GM18861 (cell line): ENCODE data around the gene SAMD14.
A peak's percentile ranks its signal among the peaks of the same experiment; 100 is the strongest.

ENCODE experiments used
- ATAC-seq: cut with Tn5 transposase; IDR thresholded peaks from one replicate; pipeline ENCODE4 v1.9.1; 2021; ENCODE audit not compliant: unreplicated experiment

The SAMD14 gene

GRCh38 chr17:50148226-50149090 lies 18.5 kb upstream of the SAMD14 start:
- peak; percentile 23 for ATAC-seq

- no peak for ATAC-seq
Measured at GRCh38 chr17:50147841-50148225, 17.9 kb upstream of the SAMD14 start.

GRCh38 chr17:50146927-50147665 lies 17.1 kb upstream of the SAMD14 start:
- ATAC-seq, result no peak

GRCh38 chr17:50146230-50146926 lies 16.4 kb upstream of the SAMD14 start:
- ATAC-seq, result no peak

- no peak for ATAC-seq
Measured at GRCh38 chr17:50145532-50146229, 15.7 kb upstream of the SAMD14 start.

- ATAC-seq, result no peak
Measured at GRCh38 chr17:50144845-50145531, 15.0 kb upstream of the SAMD14 start.

GRCh38 chr17:50144355-50144754 lies 14.4 kb upstream of the SAMD14 start:
- no peak for ATAC-seq

- no peak for ATAC-seq
Measured at GRCh38 chr17:50143461-50144176, 13.7 kb upstream of the SAMD14 start.

GRCh38 chr17:50141745-50142110 lies 11.8 kb upstream of the SAMD14 start:
- ATAC-seq, result no peak

GRCh38 chr17:50141026-50141744 lies 11.2 kb upstream of the SAMD14 start:
- no peak for ATAC-seq

GRCh38 chr17:50139950-50140885 lies 10.3 kb upstream of the SAMD14 start:
- no peak for ATAC-seq

GRCh38 chr17:50139185-50139783 lies 9.3 kb upstream of the SAMD14 start:
- ATAC-seq, result no peak

GRCh38 chr17:50137042-50137441 lies 7.1 kb upstream of the SAMD14 start:
- no peak for ATAC-seq

- no peak for ATAC-seq
Measured at GRCh38 chr17:50136096-50136687, 6.2 kb upstream of the SAMD14 start.

GRCh38 chr17:50135316-50136095 lies 5.5 kb upstream of the SAMD14 start:
- no peak for ATAC-seq
